Osteoblast (primary cell): Measurements from ENCODE around the gene ZC3H13. TPM values are rescaled to one million over a fixed set of nuclear protein-coding genes. Genes with fewer than 3 reads are reported as not detected.
A peak's percentile ranks its signal among the peaks of the same experiment; 100 is the strongest.

Experiments used
- DNase-seq: peaks from one replicate; pipeline ENCODE4 v3.0.0; 2011; ENCODE audit warnings: low spot score, mixed read lengths; ENCODE audit not compliant: insufficient read length; ENCODE audit errors: missing footprints
- H2AFZ ChIP-seq: 2 replicates; pipeline ENCODE4 v1.6.0; 2011; ENCODE audit warnings: mild to moderate bottlenecking, low read length
- H3K27ac ChIP-seq: 2 replicates; pipeline ENCODE4 v1.5.1; 2011; ENCODE audit warnings: mild to moderate bottlenecking, low read depth, low read length, moderate library complexity
- H3K27me3 ChIP-seq: 2 replicates; pipeline ENCODE4 v1.6.0; 2012; ENCODE audit warnings: mild to moderate bottlenecking, control low read depth, inconsistent platforms, low read length, moderate library complexity; ENCODE audit not compliant: insufficient read depth
- H3K36me3 ChIP-seq: 2 replicates; pipeline ENCODE4 v1.5.1; 2011; ENCODE audit warnings: mild to moderate bottlenecking, low read length, control low read depth, moderate library complexity; ENCODE audit not compliant: insufficient read depth
- H3K4me1 ChIP-seq: 2 replicates; pipeline ENCODE4 v1.5.1; 2011; ENCODE audit warnings: mild to moderate bottlenecking, low read length, control low read depth, moderate library complexity; ENCODE audit not compliant: insufficient read depth
- H3K4me2 ChIP-seq: 2 replicates; pipeline ENCODE4 v1.6.0; 2011; ENCODE audit warnings: mild to moderate bottlenecking, low read length; ENCODE audit not compliant: insufficient read depth
- H3K4me3 ChIP-seq: fragments of 200-600 bp; sonication (generic); 3 replicates; pipeline ENCODE4 v1.5.1; 2012; ENCODE audit warnings: mild to moderate bottlenecking, low read length, inconsistent platforms; ENCODE audit not compliant: insufficient read depth
- H3K79me2 ChIP-seq: 2 replicates; pipeline ENCODE4 v1.6.0; 2012; ENCODE audit warnings: mild to moderate bottlenecking, low read length, control low read depth, inconsistent platforms; ENCODE audit not compliant: insufficient read depth
- H3K9me3 ChIP-seq: 2 replicates; pipeline ENCODE4 v1.5.1; 2011; ENCODE audit warnings: low read depth, low read length, control low read depth
- H4K20me1 ChIP-seq: 2 replicates; pipeline ENCODE4 v1.6.0; 2012; ENCODE audit warnings: mild to moderate bottlenecking, low read length, control low read depth; ENCODE audit not compliant: insufficient read depth
- CTCF ChIP-seq: IDR thresholded peaks from 2 replicates; pipeline ENCODE4 v1.5.1; 2011; ENCODE audit warnings: mild to moderate bottlenecking, low read depth, low read length, moderate library complexity; ENCODE audit errors: extremely low read depth
- total RNA-seq: library from RNA; depleted of rRNA; stranded (reverse); fragments of >200 nt; gene quantifications from 2 replicates; pipeline ENCODE4 v1.2.3, GENCODE V29; 2012

ZC3H13 gene
- total RNA-seq, 1 donor: 19.5 TPM

GRCh38 chr13:46039411-46040182, 12.9 kb downstream of the ZC3H13 start:
- no peak for DNase-seq
- Histone ChIP-seq H3K79me2 (peaks cover 45% of the 10 kb centered on the region), H3K9me3 (no peaks in the 10 kb centered on the region), H3K36me3 (peaks cover 6% of the 10 kb centered on the region), H4K20me1 (peaks cover 3% of the 10 kb centered on the region), H3K4me1 (peaks cover 14% of the 10 kb centered on the region), H3K27me3 (no peaks in the 10 kb centered on the region), H3K4me2 (no peak overlapping the region), H3K4me3 (no peak overlapping the region), H3K27ac (peak overlapping the region; percentile 0), H2AFZ (no peak overlapping the region)
- TF ChIP-seq CTCF: no peak

GRCh38 chr13:46038296-46038695, 14.2 kb downstream of the ZC3H13 start:
- Histone ChIP-seq H3K4me1 (peaks cover 14% of the 10 kb centered on the region), H3K4me2 (no peak overlapping the region), H3K4me3 (no peak overlapping the region), H3K36me3 (peaks cover 9% of the 10 kb centered on the region), H3K9me3 (no peaks in the 10 kb centered on the region), H3K79me2 (peaks cover 44% of the 10 kb centered on the region), H4K20me1 (peaks cover 2% of the 10 kb centered on the region), H3K27ac (no peak overlapping the region), H3K27me3 (no peaks in the 10 kb centered on the region), H2AFZ (no peak overlapping the region)
- DNase-seq: peak; percentile 39
- TF ChIP-seq CTCF: no peak

- Histone ChIP-seq H3K9me3 (no peaks in the 10 kb centered on the region), H3K4me2 (no peak overlapping the region), H4K20me1 (peaks cover 2% of the 10 kb centered on the region), H3K4me1 (peaks cover 3% of the 10 kb centered on the region), H3K27ac (no peak overlapping the region), H3K4me3 (no peak overlapping the region), H3K79me2 (peaks cover 58% of the 10 kb centered on the region), H3K27me3 (no peaks in the 10 kb centered on the region), H2AFZ (no peak overlapping the region), H3K36me3 (peaks cover 18% of the 10 kb centered on the region)
- TF ChIP-seq CTCF: no peak
- DNase-seq: no peak
These were observed 17.5 kb downstream of the ZC3H13 start for GRCh38 chr13:46035066-46035465.

- Histone ChIP-seq H3K9me3 (no peaks in the 10 kb centered on the region), H3K79me2 (peaks cover 64% of the 10 kb centered on the region), H3K36me3 (peaks cover 13% of the 10 kb centered on the region), H3K4me2 (no peak overlapping the region), H3K27me3 (no peaks in the 10 kb centered on the region), H2AFZ (no peak overlapping the region), H3K27ac (no peak overlapping the region), H3K4me1 (no peaks in the 10 kb centered on the region), H3K4me3 (no peak overlapping the region), H4K20me1 (peaks cover 2% of the 10 kb centered on the region)
- no peak for TF ChIP-seq CTCF
- DNase-seq: no peak
These were observed 20.2 kb downstream of the ZC3H13 start for GRCh38 chr13:46032341-46032740.
